Ovary (tissue), 9 donors: ENCODE measurements around the gene SLC27A1. TPM values are rescaled to one million over a fixed set of nuclear protein-coding genes. Genes with fewer than 3 reads are reported as not detected.

ENCODE experiments used
- DNase-seq, 5 donors: peaks; one replicate each; pipeline ENCODE4 v3.0.0-alpha.2; 2019 to 2020
- H3K27ac ChIP-seq, 2 donors: fragments of 200-600 bp; one replicate each; pipeline versions ENCODE4 v1.5.1 to v1.8.0; 2019 to 2022
- H3K27me3 ChIP-seq: fragments of 200-600 bp; one replicate; pipeline ENCODE4 v1.8.0; 2022
- H3K36me3 ChIP-seq: fragments of 200-600 bp; sonication (generic); one replicate; pipeline ENCODE4 v1.5.1; 2019
- H3K4me1 ChIP-seq: one replicate; pipeline ENCODE4 v1.8.1; 2013; ENCODE audit warnings: mild to moderate bottlenecking, moderate library complexity; ENCODE audit not compliant: insufficient read depth
- H3K4me3 ChIP-seq: fragments of 200-600 bp; sonication (generic); one replicate; pipeline ENCODE4 v1.5.1; 2017
- H3K9me3 ChIP-seq, 2 donors: fragments of 200-600 bp in 1 of 2; sonication (generic) in 1 of 2; one replicate each; pipeline versions ENCODE4 v1.5.1 to v1.8.1; 2013 to 2019; ENCODE audit warnings: mild to moderate bottlenecking in 1 of 2, moderate library complexity in 1 of 2
- EP300 ChIP-seq: sonication (generic); formaldehyde crosslinking; IDR thresholded peaks from one replicate; pipeline ENCODE4 v1.6.1; 2017; ENCODE audit warnings: antibody characterized with exemption
- POLR2A ChIP-seq: fragments of 450-650 bp; IDR thresholded peaks from one replicate; pipeline ENCODE4 v1.6.1; 2017; ENCODE audit warnings: antibody characterized with exemption, mild to moderate bottlenecking, moderate library complexity
- WGBS, 3 donors: extraction: QIAGEN DNeasy Blood & Tissue Kit in 1 of 3; methylation state at CpG; one replicate each; pipeline versions ENCODE4 v1.1.5 to v1.1.7; 2013 to 2017; 5-methylcytosine and 5-hydroxymethylcytosine counted together
- intact Hi-C, 4 donors: fragments of 100-400 bp; cut with DNase I; formaldehyde crosslinking; loops; one replicate each; pipeline versions ENCODE4 v1.11.0 to v1.15.1; 2022 to 2023
- polyA plus RNA-seq, 2 donors: library from polyadenylated mRNA; stranded (reverse); fragments of 200-250 nt in 1 of 2; fragments of 350-450 nt in 1 of 2; fragmentation: Illumina TruSeq in 1 of 2; extraction: RNeasy Lipid Tissue Mini Kit (QIAGEN cat#74804) in 1 of 2; gene quantifications; one replicate each; pipeline ENCODE4 v1.2.3, GENCODE V29; 2013 to 2014
- total RNA-seq, 7 donors: library from RNA; depleted of rRNA in 2 of 7; stranded (reverse); fragments of >200 nt in 2 of 7; fragmentation: NEBNext Ultra II Directional in 3 of 7; extraction: Animal tissue kit (Norgen Biotek cat#: 25700) in 3 of 7; gene quantifications; one replicate each; pipeline versions ENCODE4 v1.1.0 to v1.2.4, GENCODE V29; 2016 to 2023
- TF ChIP-seq, protein P1 (sequence below), 3 donors: fragments of 450-650 bp in 2 of 3; fragments of 200-600 bp in 1 of 3; IDR thresholded peaks; one replicate each; pipeline versions ENCODE4 v1.5.1 to v1.8.0; 2016 to 2022; ENCODE audit warnings: antibody characterized with exemption in 3 of 3, mild to moderate bottlenecking in 1 of 3
- donor health status: DM: no; HTN: no; CAD: no; lungs with moderate emphysema.
- donor health status: DM: no; HTN: no; CAD: no.
- donor health status: Bipolar disorder and iron deficiency.
- donor health status: DM: yes; HTN: yes; CAD: no.
- donor health status: DM: no; HTN: no; CAD: no.
- donor health status: DM: yes; HTN: yes; CAD: no.

Gene SLC27A1
- total and polyA plus RNA-seq, 9 donors: 4.6 to 43.1 (median 37.8) TPM

DNA sequence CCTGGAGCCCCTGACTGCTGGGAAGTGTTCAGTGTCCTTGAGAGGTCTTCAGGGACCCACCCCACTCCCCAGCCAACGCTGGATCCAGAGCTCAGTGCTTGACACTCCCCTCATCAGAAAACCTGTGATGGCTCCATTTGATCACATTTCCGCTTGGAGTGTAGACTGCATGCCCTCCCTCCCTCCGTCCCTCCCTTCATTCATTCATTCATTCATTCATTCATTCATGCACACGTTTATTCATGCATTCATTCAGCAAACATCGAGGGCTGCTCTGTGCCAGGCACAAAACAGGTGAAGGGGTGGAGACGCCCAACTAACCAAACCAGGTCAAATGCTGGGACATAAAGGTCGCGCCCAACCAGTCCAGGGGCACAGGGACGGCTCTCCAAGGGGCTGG, 54.8 kb downstream of the SLC27A1 start:
- Histone ChIP-seq H3K9me3 (no peaks in the 10 kb centered on the region), H3K4me3 (no peak overlapping the region), H3K27ac (no peak overlapping the region), H3K27me3 (no peaks in the 10 kb centered on the region), H3K4me1 (no peaks in the 10 kb centered on the region), H3K36me3 (no peaks in the 10 kb centered on the region)
- DNase-seq: no peak
- WGBS, 3 donors: 69 to 79% (median 75%) methylated on average over 9 of the region's 9 CpGs
- intact Hi-C loops: no loop called here
- TF ChIP-seq EP300 (no peak), POLR2A (no peak)
- TF ChIP-seq, protein P1, sequence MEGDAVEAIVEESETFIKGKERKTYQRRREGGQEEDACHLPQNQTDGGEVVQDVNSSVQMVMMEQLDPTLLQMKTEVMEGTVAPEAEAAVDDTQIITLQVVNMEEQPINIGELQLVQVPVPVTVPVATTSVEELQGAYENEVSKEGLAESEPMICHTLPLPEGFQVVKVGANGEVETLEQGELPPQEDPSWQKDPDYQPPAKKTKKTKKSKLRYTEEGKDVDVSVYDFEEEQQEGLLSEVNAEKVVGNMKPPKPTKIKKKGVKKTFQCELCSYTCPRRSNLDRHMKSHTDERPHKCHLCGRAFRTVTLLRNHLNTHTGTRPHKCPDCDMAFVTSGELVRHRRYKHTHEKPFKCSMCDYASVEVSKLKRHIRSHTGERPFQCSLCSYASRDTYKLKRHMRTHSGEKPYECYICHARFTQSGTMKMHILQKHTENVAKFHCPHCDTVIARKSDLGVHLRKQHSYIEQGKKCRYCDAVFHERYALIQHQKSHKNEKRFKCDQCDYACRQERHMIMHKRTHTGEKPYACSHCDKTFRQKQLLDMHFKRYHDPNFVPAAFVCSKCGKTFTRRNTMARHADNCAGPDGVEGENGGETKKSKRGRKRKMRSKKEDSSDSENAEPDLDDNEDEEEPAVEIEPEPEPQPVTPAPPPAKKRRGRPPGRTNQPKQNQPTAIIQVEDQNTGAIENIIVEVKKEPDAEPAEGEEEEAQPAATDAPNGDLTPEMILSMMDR (IDR thresholded peaks at IDR 0.05): no peak

DNA sequence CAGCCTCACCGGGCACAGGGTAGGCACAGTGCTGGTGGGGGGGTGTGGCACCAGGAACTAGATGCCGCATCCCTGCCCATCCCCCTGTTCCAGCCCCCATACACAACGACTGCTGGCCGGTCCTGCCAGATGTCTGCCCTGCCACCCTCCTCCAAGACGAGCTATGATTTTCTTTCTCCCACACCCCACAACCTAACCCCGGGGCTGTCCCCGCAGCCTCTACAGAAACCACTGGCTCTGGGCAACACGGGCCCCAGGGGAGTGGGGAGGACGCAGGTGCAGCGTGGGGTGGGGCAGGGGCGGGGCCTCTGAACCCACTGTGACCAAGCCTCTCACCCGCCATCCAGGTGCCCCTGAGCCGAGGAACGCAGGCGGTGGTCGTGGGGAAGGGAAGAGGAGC, 56.6 kb downstream of the SLC27A1 start:
- intact Hi-C loops: no loop called here
- H3K27me3 ChIP-seq: no peaks in the 10 kb centered on the region
- 54 to 77% (median 64%) methylated on average over 16 of the region's 16 CpGs for WGBS, 3 donors
- TF ChIP-seq POLR2A (no peak), EP300 (no peak)
- TF ChIP-seq, protein P1 (IDR thresholded peaks at IDR 0.05): no peak
- H3K9me3 ChIP-seq: no peaks in the 10 kb centered on the region
- DNase-seq: no peak
- H3K27ac ChIP-seq: no peak overlapping the region
- no peaks in the 10 kb centered on the region for H3K4me1 ChIP-seq
- no peak overlapping the region for H3K4me3 ChIP-seq
- no peaks in the 10 kb centered on the region for H3K36me3 ChIP-seq

DNA sequence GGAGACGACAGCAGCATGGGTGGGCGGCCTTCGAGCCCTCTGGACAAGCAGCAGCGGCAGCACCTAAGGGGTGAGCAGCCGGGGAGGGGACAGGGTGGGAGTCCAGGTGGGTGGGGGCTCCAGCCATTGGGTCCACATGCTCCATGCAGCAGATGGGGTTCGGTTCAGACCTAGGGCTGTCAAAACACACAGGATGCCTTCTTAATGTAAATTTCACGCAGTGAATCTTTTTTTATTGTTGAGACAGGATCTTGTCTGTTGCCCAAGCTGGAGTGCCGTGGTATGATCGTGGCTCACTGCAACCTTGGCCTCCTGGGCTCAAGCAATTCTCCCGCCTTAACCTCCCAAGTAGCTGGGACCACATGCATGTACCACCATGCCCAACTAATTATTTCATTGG, 57.0 kb downstream of the SLC27A1 start:
- TF ChIP-seq, protein P1 (IDR thresholded peaks at IDR 0.05): no peak
- TF ChIP-seq EP300 (no peak), POLR2A (no peak)
- Histone ChIP-seq H3K36me3 (no peaks in the 10 kb centered on the region), H3K27me3 (no peaks in the 10 kb centered on the region), H3K4me1 (no peaks in the 10 kb centered on the region), H3K4me3 (no peak overlapping the region), H3K27ac (no peak overlapping the region), H3K9me3 (no peaks in the 10 kb centered on the region)
- WGBS, 3 donors: 51 to 58% (median 55%) methylated on average over 10 of the region's 10 CpGs
- DNase-seq: no peak
- intact Hi-C loops: no loop called here

DNA sequence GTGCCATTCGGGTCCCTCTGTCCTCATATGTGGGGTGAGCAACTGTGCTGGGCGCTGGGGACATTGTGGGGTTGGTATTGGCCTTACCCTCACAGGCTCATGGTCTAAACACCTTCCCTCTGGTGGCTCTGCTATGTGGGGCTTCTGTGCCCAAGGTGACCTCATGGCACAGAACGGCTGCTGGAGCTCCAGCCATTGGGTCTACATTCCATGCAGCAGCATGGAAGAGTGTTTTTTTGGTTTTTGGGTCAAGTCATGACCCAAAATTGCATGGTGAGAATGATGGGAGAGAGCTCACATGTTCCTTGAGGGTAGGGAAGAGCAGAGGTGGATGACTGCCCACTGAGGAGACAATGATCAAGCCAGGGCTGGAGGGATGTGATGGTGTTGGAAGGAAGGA, 58.3 kb downstream of the SLC27A1 start:
- Histone ChIP-seq H3K4me1 (no peaks in the 10 kb centered on the region), H3K36me3 (no peaks in the 10 kb centered on the region), H3K4me3 (no peak overlapping the region), H3K27me3 (no peaks in the 10 kb centered on the region), H3K27ac (no peak overlapping the region), H3K9me3 (no peaks in the 10 kb centered on the region)
- DNase-seq: no peak
- intact Hi-C loops: no loop called here
- WGBS, 3 donors: 94 to 97% (median 97%) methylated on average over 3 of the region's 3 CpGs
- TF ChIP-seq POLR2A (no peak), EP300 (no peak)
- TF ChIP-seq, protein P1 (IDR thresholded peaks at IDR 0.05): no peak
